Mucosa of stomach (tissue), 1 donor: Measurements from ENCODE around the gene NDST1.

Experiments used
- H3K27me3 ChIP-seq: one replicate; pipeline ENCODE4 v1.7.0; 2013; ENCODE audit warnings: mild to moderate bottlenecking, low read length; ENCODE audit not compliant: control insufficient read depth, insufficient read depth
- H3K36me3 ChIP-seq: one replicate; pipeline ENCODE4 v1.7.0; 2013; ENCODE audit warnings: low read length; ENCODE audit not compliant: control insufficient read depth, insufficient read depth
- H3K4me1 ChIP-seq: one replicate; pipeline ENCODE4 v1.7.0; 2013; ENCODE audit warnings: mild to moderate bottlenecking, low read length; ENCODE audit not compliant: control insufficient read depth, insufficient read depth
- H3K4me3 ChIP-seq: one replicate; pipeline ENCODE4 v1.7.0; 2013; ENCODE audit warnings: low read length
- H3K9ac ChIP-seq: one replicate; pipeline ENCODE4 v1.7.0; 2013; ENCODE audit warnings: mild to moderate bottlenecking, low read length, moderate library complexity
- H3K9me3 ChIP-seq: one replicate; pipeline ENCODE4 v1.7.0; 2013; ENCODE audit warnings: mild to moderate bottlenecking, low read length, moderate library complexity; ENCODE audit not compliant: control insufficient read depth
- donor health status: Pancreatic carcinoma.

Gene NDST1

DNA sequence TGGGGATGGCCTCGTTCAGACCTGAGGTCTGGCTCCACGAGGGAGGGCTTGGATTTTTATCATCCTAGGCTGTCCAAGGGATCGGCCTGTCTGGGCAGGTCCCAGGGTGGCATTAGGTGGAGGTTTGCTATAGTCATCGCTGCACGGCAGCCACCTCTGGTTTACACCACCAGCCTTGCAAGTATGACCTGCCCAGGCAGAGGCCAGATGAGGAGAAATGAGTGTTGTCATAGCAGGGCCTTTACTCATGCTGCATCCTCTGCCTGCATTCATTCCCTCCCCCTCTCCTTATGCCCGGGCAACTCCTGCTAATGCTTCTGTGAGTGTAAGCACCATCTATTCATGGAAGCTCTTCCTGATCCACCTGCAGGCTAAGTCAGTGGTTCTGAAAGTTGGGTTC is 15.3 kb upstream of the NDST1 start:
- Histone ChIP-seq H3K27me3 (no peaks in the 10 kb centered on the region), H3K4me1 (peaks cover 38% of the 10 kb centered on the region), H3K36me3 (no peaks in the 10 kb centered on the region), H3K4me3 (no peak overlapping the region), H3K9me3 (no peaks in the 10 kb centered on the region), H3K9ac (no peak overlapping the region)

DNA sequence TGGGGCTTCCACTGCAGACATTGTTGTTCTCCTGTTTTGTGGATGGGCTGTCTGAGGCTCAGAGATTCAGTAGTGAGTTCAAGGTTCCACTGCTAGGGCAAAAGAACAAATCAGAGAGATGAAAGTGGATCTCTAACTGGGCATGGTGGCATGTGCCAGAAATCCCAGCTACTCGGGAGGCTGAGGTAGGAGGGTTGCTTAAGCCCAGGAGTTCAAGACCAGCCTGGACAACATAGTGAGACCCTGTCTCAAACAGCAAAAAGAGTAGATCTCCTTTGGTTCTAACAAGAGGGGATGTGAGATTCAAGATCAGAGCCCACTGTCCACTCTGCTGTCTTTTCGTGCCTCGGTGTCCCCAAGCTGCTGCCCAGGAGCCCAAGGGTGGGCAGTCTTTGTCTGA is 11.8 kb upstream of the NDST1 start:
- H3K4me1 ChIP-seq, result peaks cover 47% of the 10 kb centered on the region
- no peaks in the 10 kb centered on the region for H3K9me3 ChIP-seq
- no peaks in the 10 kb centered on the region for H3K36me3 ChIP-seq
- no peak overlapping the region for H3K9ac ChIP-seq
- no peak overlapping the region for H3K4me3 ChIP-seq
- H3K27me3 ChIP-seq, result no peaks in the 10 kb centered on the region

DNA sequence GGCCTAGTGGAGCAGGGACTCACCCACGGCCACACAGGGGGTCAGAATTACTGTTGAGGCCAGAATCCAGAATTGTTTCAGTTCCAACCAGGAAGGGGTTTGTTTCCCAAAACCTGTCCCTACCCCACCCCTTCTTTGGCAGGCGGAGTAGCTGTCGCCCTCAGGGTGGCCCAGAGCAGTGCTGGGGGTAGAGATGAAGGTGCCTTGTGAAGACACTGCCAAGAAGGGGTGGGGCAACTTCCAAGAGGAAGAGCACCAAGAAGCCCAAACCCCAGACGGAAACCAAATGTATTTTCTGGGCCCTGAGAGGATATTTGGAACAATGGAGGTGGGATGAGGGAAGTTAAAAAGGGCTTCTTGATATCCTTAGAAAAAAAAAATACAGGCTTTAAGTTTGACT is 11.4 kb upstream of the NDST1 start:
- Histone ChIP-seq H3K9me3 (no peaks in the 10 kb centered on the region), H3K4me1 (peaks cover 51% of the 10 kb centered on the region), H3K27me3 (no peaks in the 10 kb centered on the region), H3K9ac (no peak overlapping the region), H3K36me3 (no peaks in the 10 kb centered on the region), H3K4me3 (no peak overlapping the region)

- H3K4me1 ChIP-seq, result peaks cover 51% of the 10 kb centered on the region
- no peak overlapping the region for H3K4me3 ChIP-seq
- H3K36me3 ChIP-seq, result no peaks in the 10 kb centered on the region
- no peaks in the 10 kb centered on the region for H3K9me3 ChIP-seq
- no peaks in the 10 kb centered on the region for H3K27me3 ChIP-seq
- H3K9ac ChIP-seq, result no peak overlapping the region
Measured at GRCh38 chr5:150497274-150497988, 10.5 kb upstream of the NDST1 start.

GRCh38 chr5:150497989-150498317 is 10.0 kb upstream of the NDST1 start:
- Histone ChIP-seq H3K9me3 (no peaks in the 10 kb centered on the region), H3K36me3 (no peaks in the 10 kb centered on the region), H3K4me3 (no peak overlapping the region), H3K27me3 (no peaks in the 10 kb centered on the region), H3K4me1 (peaks cover 51% of the 10 kb centered on the region), H3K9ac (peak overlapping the region; percentile 8)

- peak overlapping the region; percentile 8 for H3K9ac ChIP-seq
- H3K4me1 ChIP-seq, result peaks cover 53% of the 10 kb centered on the region
- no peak overlapping the region for H3K4me3 ChIP-seq
- H3K36me3 ChIP-seq, result no peaks in the 10 kb centered on the region
- H3K27me3 ChIP-seq, result no peaks in the 10 kb centered on the region
- H3K9me3 ChIP-seq, result no peaks in the 10 kb centered on the region
Measured at GRCh38 chr5:150498501-150498900, 9.4 kb upstream of the NDST1 start.

DNA sequence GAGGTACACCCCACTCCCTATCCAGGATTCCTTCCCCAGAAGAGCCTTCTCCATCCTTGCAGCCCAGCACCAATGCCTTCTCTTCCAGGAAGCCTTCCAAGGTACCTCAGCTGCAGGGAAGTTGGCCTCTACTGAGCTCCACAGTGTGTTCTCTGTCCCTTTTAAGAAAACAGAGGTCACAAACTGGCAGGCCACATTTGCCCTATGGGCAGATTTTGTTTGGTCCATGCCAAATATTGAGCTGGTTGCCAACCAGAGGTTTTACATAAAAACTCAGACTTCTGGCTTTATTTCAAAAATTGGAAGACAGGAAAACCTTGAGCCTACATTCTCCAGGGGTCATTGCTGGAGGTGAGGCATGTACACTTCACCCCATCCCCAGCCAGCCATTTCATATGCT is 9.0 kb upstream of the NDST1 start:
- Histone ChIP-seq H3K36me3 (no peaks in the 10 kb centered on the region), H3K4me1 (peaks cover 58% of the 10 kb centered on the region)

DNA sequence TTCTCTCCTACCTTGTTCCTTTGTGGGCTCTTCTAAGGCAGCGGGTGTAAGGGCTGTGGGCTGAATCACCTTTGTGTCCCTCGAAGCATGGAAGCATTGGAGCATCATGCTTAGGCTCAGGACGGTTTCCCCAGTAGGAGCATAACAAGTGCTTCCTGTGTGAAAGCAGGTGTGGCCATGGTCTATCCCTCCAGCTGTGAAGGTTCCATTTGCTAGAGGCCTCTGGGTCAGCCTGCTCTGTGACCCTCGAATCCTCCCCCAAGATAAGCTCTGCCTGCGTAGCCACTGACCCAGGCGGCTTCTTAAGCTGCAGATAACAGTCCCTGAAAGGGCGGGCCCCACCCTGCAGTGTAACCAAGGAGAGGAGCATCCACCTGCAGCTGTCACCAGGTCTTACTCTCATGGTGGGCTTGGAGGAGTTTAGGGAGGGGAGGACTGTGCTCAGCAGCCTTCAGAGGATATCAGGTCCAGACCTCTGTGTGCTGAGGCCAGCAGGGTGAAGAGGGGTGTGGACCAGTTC is 8.4 kb upstream of the NDST1 start:
- Histone ChIP-seq H3K27me3 (no peaks in the 10 kb centered on the region), H3K9ac (no peak overlapping the region), H3K4me3 (no peak overlapping the region), H3K4me1 (peaks cover 63% of the 10 kb centered on the region), H3K36me3 (no peaks in the 10 kb centered on the region), H3K9me3 (no peaks in the 10 kb centered on the region)

More for the DNA sequence above, 9.0 kb upstream of the NDST1 start:
- no peak overlapping the region for H3K9ac ChIP-seq
- no peak overlapping the region for H3K4me3 ChIP-seq
- no peaks in the 10 kb centered on the region for H3K9me3 ChIP-seq
- no peaks in the 10 kb centered on the region for H3K27me3 ChIP-seq

GRCh38 chr5:150500328-150500841 is 7.5 kb upstream of the NDST1 start:
- Histone ChIP-seq H3K27me3 (no peaks in the 10 kb centered on the region), H3K9me3 (no peaks in the 10 kb centered on the region), H3K9ac (no peak overlapping the region), H3K36me3 (no peaks in the 10 kb centered on the region), H3K4me1 (peaks cover 66% of the 10 kb centered on the region), H3K4me3 (no peak overlapping the region)

DNA sequence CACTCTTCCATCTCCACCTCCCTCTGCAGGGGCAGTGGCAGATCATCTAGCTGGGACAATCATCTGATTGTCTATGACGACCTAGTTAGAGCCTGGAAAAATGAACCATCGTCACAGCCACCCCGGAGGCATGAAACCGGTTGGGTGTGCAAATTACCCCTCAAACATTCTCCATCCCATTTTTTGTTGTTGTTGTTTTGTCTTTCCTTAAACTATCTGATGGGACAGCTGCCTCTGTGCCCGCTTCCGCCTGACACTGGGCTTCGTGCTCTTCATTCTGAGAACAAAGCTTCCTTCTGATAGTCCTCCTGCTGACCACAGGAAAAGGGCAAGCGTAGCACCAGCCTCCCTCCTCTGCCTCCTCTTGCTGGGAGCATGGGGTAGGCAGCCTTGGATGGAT is 7.0 kb upstream of the NDST1 start:
- no peak overlapping the region for H3K9ac ChIP-seq

GRCh38 chr5:150502106-150502505 is 5.8 kb upstream of the NDST1 start:
- Histone ChIP-seq H3K4me1 (peaks cover 65% of the 10 kb centered on the region), H3K36me3 (no peaks in the 10 kb centered on the region), H3K27me3 (no peaks in the 10 kb centered on the region), H3K9ac (no peak overlapping the region), H3K4me3 (no peak overlapping the region), H3K9me3 (no peaks in the 10 kb centered on the region)

More for the DNA sequence above, 7.0 kb upstream of the NDST1 start:
- Histone ChIP-seq H3K4me1 (peaks cover 66% of the 10 kb centered on the region), H3K36me3 (no peaks in the 10 kb centered on the region), H3K9me3 (no peaks in the 10 kb centered on the region), H3K4me3 (no peak overlapping the region), H3K27me3 (no peaks in the 10 kb centered on the region)

- no peak overlapping the region for H3K4me3 ChIP-seq
- H3K9ac ChIP-seq, result no peak overlapping the region
- no peaks in the 10 kb centered on the region for H3K36me3 ChIP-seq
- no peaks in the 10 kb centered on the region for H3K27me3 ChIP-seq
- H3K4me1 ChIP-seq, result peaks cover 65% of the 10 kb centered on the region
- no peaks in the 10 kb centered on the region for H3K9me3 ChIP-seq
Measured at GRCh38 chr5:150502847-150503246, 5.1 kb upstream of the NDST1 start.
